ENCODE data around the gene MS4A6A.
"Not testable (repeated sequence)": the region's sequence is repeated elsewhere in the genome, so short reads cannot be mapped to it uniquely, and the experiment has no call there.

The MS4A6A gene

DNA sequence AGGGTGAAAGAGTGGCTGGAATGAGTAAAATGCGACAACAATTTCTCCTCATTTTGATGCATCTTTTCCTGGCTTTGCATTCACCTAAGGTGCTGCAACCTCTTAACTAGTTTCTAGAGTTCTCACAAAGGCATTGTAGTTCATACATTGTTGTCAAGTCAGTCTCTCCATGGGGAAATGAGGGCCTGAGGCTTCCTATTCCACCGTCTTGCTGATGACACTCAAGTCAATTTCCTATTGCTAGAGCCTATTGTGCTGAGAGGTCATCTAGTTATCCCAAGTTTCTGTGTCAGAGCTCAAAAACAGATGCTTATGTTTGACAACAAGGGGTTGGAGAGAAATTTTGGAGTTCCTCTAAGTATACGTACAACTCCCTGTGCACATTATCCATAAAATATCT is 11.6 kb upstream of the MS4A6A start:
- DNase-seq = no peak
- no peak for ATAC-seq
- Mint-ChIP-seq H3K9me3 (no peaks in the 10 kb centered on the region), H3K4me1 (peaks cover 20% of the 10 kb centered on the region), H3K27me3 (peaks cover 17% of the 10 kb centered on the region), H3K36me3 (ENCODE audit: low read depth) (no peaks in the 10 kb centered on the region), H3K27ac (no peak overlapping the region), H3K4me3 (no peak overlapping the region)

GRCh38 chr11:60193687-60194433 is 11.0 kb upstream of the MS4A6A start:
- Mint-ChIP-seq H3K27ac (no peak overlapping the region), H3K4me3 (no peak overlapping the region)

DNA sequence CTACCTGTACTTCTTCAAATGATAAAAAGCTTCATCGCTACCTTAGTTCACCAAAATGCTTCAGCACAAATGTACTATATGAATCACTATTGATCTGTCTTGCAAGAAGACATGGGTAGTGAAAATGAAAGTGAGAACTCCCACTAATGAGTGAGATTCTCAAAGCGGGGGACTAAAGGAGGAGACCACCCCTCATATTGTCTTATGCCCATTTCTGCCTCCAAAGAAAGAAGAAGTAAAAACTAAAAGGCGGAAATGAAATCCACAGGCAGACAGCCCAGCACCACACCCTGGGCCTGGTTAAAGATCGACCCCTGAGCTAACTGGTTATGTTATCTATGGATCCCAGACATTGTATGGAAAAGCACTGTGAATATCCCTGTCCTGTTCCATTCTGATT is 9.7 kb upstream of the MS4A6A start:
- Mint-ChIP-seq H3K4me1 (peaks cover 24% of the 10 kb centered on the region), H3K27me3 (peaks cover 13% of the 10 kb centered on the region)
- H3K36me3 Mint-ChIP-seq (ENCODE audit: low read depth); ATAC-seq; H3K27ac Mint-ChIP-seq; H3K4me3 Mint-ChIP-seq; H3K9me3 Mint-ChIP-seq; DNase-seq: not testable (repeated sequence)

More at GRCh38 chr11:60193687-60194433, 11.0 kb upstream of the MS4A6A start:
- ATAC-seq = peak; percentile 97
- DNase-seq = peak; percentile 79
- Mint-ChIP-seq H3K4me1 (peaks cover 22% of the 10 kb centered on the region), H3K9me3 (no peaks in the 10 kb centered on the region), H3K36me3 (ENCODE audit: low read depth) (no peaks in the 10 kb centered on the region), H3K27me3 (peaks cover 17% of the 10 kb centered on the region)

GRCh38 chr11:60188481-60188880 is 5.6 kb upstream of the MS4A6A start:
- H3K27ac Mint-ChIP-seq = not testable (repeated sequence)

DNA sequence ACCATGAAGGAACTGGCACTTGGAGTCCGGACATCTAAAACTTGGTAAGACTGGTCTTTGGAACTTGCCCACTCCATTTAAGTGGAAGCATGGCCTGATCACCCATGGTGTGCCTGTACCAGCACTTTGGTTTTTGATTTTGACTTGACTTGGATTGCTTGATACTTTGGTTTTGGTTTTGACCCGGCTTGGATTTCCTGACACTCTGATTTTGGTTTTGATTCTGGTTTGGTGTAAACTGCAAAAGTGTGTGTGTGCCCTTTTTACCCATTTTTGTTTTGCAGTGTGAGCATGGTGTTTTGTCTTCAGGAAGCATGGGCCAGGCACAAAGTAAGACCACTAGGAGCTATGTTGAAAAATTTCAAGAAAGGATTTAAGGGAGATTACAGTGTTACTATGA is 3.2 kb upstream of the MS4A6A start:
- not testable (repeated sequence) for H3K36me3 Mint-ChIP-seq (ENCODE audit: low read depth); ATAC-seq; DNase-seq; H3K4me3 Mint-ChIP-seq; H3K9me3 Mint-ChIP-seq; H3K27ac Mint-ChIP-seq
- Mint-ChIP-seq H3K27me3 (peaks cover 15% of the 10 kb centered on the region), H3K4me1 (peaks cover 19% of the 10 kb centered on the region)

More at GRCh38 chr11:60188481-60188880, 5.6 kb upstream of the MS4A6A start:
- H3K36me3 Mint-ChIP-seq (ENCODE audit: low read depth); ATAC-seq; H3K4me3 Mint-ChIP-seq; H3K9me3 Mint-ChIP-seq; DNase-seq: not testable (repeated sequence)
- H3K4me1 Mint-ChIP-seq = peaks cover 19% of the 10 kb centered on the region
- peaks cover 11% of the 10 kb centered on the region for H3K27me3 Mint-ChIP-seq

DNA sequence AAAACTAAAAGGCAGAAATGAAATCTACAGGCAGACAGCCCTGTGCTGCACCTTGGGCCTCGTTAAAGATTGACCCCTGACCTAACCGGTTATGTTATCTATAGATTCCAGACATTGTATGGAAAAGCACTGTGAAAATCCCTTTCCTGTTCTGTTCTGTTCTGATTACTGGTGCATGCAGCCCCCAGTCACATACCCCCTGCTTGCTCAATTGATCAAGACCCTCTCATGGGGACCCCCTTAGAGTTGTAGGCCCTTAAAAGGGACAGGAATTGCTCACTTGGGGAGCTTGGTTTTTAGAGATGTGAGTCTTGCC is 2.6 kb upstream of the MS4A6A start:
- H3K4me3 Mint-ChIP-seq; H3K9me3 Mint-ChIP-seq; DNase-seq; H3K27ac Mint-ChIP-seq; ATAC-seq; H3K36me3 Mint-ChIP-seq (ENCODE audit: low read depth): not testable (repeated sequence)
- Mint-ChIP-seq H3K4me1 (peaks cover 19% of the 10 kb centered on the region), H3K27me3 (peaks cover 21% of the 10 kb centered on the region)

DNA sequence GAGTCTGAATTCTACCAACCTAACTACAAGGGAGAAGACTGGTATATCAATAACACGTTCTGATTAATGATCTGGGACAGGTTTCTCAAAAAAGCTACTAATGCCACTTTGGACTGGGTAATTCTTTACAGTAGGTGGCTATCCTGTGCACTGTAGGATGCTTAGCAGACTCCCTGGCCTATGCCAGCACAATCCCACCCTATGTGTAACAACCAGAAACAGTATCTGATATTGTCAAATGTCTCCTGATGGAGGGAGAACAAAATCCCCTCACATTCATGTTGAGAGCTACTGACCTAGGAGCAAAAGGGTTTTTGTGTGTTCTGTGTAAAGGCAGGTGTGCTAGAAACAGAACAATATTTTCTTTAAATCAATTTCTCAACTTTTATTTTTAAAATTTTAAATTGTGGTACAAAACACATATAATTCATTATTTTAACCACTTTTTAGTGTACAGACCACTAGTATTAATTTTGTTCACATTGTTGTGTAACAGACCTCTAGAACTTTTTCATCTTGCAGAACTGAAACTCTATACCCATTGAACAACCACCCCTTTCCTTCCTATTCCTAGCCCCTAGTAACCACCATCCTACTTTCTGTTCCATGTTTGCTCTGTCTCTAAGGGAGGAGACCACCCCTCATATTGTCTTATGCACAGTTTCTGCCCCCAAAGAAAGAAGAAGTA is 2.1 kb upstream of the MS4A6A start:
- no peak for ATAC-seq
- peaks cover 22% of the 10 kb centered on the region for H3K27me3 Mint-ChIP-seq
- H3K9me3 Mint-ChIP-seq = peaks cover 7% of the 10 kb centered on the region
- no peaks in the 10 kb centered on the region for H3K36me3 Mint-ChIP-seq (ENCODE audit: low read depth)
- no peak overlapping the region for H3K27ac Mint-ChIP-seq
- no peak for DNase-seq
- peaks cover 19% of the 10 kb centered on the region for H3K4me1 Mint-ChIP-seq
- H3K4me3 Mint-ChIP-seq = no peak overlapping the region

DNA sequence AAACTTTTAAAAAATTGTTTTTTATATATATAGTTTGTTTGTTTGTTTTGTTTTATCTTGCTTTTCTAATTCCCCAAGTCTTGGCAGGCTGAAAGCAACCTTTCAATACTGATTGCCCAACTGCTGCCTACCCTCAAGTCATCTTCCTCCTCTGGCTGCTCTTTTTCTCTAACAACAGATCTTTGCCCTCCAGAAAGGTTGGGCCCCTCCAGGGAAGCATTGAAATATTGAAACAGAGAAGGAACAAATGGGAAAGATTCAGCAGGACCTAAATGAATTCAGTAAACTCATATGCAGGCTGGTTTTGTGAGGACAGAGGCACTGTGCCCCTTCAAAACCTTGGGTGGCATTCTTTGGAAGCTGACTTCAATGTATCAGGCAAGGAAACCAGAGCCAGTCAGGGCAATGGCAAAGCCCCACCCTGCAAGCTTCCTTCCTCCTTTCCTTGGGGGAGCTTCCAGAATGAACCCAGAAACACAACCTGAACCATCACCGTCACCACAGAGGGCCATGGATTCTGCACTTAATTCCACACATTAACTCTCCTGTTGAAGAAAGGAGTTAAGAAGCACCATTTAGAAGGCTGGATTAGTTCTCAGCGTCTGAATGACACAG is 815 bp upstream of the MS4A6A start:
- DNase-seq = no peak
- Mint-ChIP-seq H3K4me1 (peaks cover 17% of the 10 kb centered on the region), H3K4me3 (no peak overlapping the region), H3K27ac (no peak overlapping the region), H3K27me3 (peaks cover 30% of the 10 kb centered on the region), H3K9me3 (peaks cover 7% of the 10 kb centered on the region), H3K36me3 (ENCODE audit: low read depth) (no peaks in the 10 kb centered on the region)
- ATAC-seq = no peak

DNA sequence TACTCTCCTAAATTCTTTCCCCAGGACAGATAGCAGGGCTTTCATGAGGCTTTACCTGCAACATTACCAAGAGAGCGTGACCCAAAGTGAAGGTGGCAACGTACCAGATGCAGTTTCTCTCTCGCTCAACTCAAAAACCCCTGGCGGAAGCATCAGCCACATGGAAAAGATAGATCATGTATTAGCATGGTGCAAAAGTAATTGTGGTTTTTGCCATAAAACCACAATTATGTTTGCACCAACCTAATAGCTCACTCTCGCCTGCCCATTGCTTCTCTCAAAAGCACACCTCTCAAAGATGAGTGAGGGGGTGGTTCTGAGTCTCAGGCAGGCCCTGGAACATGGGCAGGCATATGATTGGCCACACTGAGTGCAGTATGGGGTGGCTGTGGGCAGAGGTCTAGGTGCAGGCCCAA is 7.0 kb downstream of the MS4A6A start:
- H3K9me3 Mint-ChIP-seq = peaks cover 13% of the 10 kb centered on the region
- ATAC-seq (peak; percentile 93), DNase-seq (peak; percentile 36)
- peaks cover 38% of the 10 kb centered on the region for H3K27me3 Mint-ChIP-seq
- H3K4me3 Mint-ChIP-seq = peak overlapping the region; percentile 44
- peaks cover 35% of the 10 kb centered on the region for H3K4me1 Mint-ChIP-seq
- H3K36me3 Mint-ChIP-seq (ENCODE audit: low read depth) = peaks cover 3% of the 10 kb centered on the region
- peak overlapping the region; percentile 77 for H3K27ac Mint-ChIP-seq

DNA sequence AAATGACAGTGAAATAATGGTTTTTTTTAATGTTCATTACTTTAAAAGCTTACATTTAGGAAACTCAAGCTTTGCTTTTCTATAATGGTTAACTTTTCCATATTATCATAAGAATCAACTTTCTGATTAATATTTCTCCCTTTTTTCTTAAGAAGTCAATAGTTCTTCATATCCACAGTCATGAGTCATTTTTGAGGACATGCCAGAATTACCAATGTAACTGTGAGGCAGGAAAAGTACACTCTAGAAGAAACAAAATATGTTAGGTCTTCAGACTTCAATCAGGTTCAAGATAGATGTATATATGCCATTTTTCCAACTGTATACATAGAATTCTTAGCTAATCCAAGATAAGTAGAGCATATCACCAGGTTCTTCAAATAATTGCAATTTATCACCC is 10.9 kb downstream of the MS4A6A start:
- DNase-seq (no peak), ATAC-seq (no peak)
- Mint-ChIP-seq H3K9me3 (peaks cover 23% of the 10 kb centered on the region), H3K36me3 (ENCODE audit: low read depth) (peaks cover 10% of the 10 kb centered on the region), H3K4me3 (no peak overlapping the region), H3K27ac (no peak overlapping the region), H3K27me3 (peaks cover 40% of the 10 kb centered on the region), H3K4me1 (peaks cover 31% of the 10 kb centered on the region)

DNA sequence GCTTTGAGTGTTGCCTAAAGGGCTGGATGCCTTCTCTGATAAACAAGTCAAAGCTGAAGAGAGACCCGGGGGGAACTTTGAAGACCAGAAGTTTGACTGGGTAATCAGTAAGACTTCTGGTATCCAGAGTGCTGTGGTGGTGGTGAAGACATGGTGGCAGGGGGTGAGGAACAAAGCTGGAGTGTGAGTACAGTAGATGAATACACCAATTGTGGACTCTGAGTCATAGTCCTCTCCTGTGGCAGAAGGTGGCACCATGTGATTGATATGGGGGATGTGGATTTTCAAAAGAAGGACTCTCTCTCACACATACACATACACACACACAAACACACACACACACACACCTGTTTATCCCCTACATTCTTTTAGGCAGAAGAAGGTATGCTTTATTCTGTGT is 12.3 kb downstream of the MS4A6A start:
- ATAC-seq (no peak), DNase-seq (no peak)
- H3K36me3 Mint-ChIP-seq (ENCODE audit: low read depth) = peaks cover 10% of the 10 kb centered on the region
- H3K4me3 Mint-ChIP-seq = no peak overlapping the region
- peaks cover 42% of the 10 kb centered on the region for H3K27me3 Mint-ChIP-seq
- peaks cover 20% of the 10 kb centered on the region for H3K4me1 Mint-ChIP-seq
- no peak overlapping the region for H3K27ac Mint-ChIP-seq
- H3K9me3 Mint-ChIP-seq = peaks cover 23% of the 10 kb centered on the region

DNA sequence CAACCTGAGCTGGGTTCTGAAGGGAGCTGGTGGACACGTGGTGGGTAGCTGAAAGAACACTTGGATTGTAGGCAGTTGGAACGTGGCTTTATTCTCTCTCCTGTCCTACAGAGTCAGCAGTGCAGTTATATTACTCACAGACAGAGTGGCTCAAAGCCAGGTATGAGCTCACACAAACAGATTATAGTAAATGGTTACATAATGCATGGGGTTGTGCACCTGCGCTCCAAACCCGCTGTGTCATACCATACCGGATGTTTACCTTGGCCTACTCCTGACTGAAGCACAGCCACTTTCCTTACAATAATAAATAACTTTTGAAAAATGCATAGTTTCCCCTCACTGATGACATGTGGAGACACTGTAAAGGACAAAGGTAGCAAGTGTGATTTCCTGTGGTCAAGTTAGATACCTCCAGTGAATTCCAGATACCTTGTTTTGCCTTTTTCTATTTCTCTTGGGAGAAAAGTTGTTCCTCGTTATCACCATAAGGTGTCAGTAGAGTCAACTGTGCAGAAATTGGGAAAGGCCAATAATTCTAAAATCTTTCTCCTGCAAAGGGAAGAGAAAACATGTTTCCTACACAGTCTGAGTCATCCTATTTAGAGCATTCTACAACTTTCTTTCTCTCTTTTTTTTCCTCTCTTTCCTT is 13.5 kb downstream of the MS4A6A start:
- Mint-ChIP-seq H3K9me3 (peaks cover 20% of the 10 kb centered on the region), H3K27me3 (peaks cover 43% of the 10 kb centered on the region), H3K4me3 (no peak overlapping the region), H3K27ac (no peak overlapping the region), H3K4me1 (peaks cover 20% of the 10 kb centered on the region), H3K36me3 (ENCODE audit: low read depth) (peaks cover 14% of the 10 kb centered on the region)
- DNase-seq (peak; percentile 10), ATAC-seq (no peak)

GRCh38 chr11:60168306-60168705 is 14.6 kb downstream of the MS4A6A start:
- ATAC-seq = no peak
- no peak overlapping the region for H3K4me3 Mint-ChIP-seq
- H3K27me3 Mint-ChIP-seq = peaks cover 44% of the 10 kb centered on the region
- DNase-seq = no peak
- H3K36me3 Mint-ChIP-seq (ENCODE audit: low read depth) = peaks cover 14% of the 10 kb centered on the region
- peaks cover 14% of the 10 kb centered on the region for H3K4me1 Mint-ChIP-seq
- H3K27ac Mint-ChIP-seq = no peak overlapping the region
- H3K9me3 Mint-ChIP-seq = peaks cover 20% of the 10 kb centered on the region

- H3K36me3 Mint-ChIP-seq (ENCODE audit: low read depth) = peaks cover 14% of the 10 kb centered on the region
- no peak overlapping the region for H3K4me3 Mint-ChIP-seq
- DNase-seq = no peak
- H3K27ac Mint-ChIP-seq = no peak overlapping the region
- peaks cover 36% of the 10 kb centered on the region for H3K27me3 Mint-ChIP-seq
- H3K4me1 Mint-ChIP-seq = peaks cover 13% of the 10 kb centered on the region
- no peak for ATAC-seq
- peaks cover 15% of the 10 kb centered on the region for H3K9me3 Mint-ChIP-seq
Observed at GRCh38 chr11:60165951-60166350, 16.9 kb downstream of the MS4A6A start.

Data from activated naive CD8-positive, alpha-beta T cell treated with anti-CD3 and anti-CD28 coated beads, Interleukin-2, amount 50 U/mL, for 24 hours (primary cell).